Activated CD8-positive, alpha-beta T cell treated with anti-CD3 and anti-CD28 coated beads for 36 hours (primary cell): ENCODE data around the gene FN1. TPM values are rescaled to one million over a fixed set of nuclear protein-coding genes. Genes with fewer than 3 reads are reported as not detected.

ENCODE experiments used
- ATAC-seq: fragments of 200-7000 bp; cut with Tn5 transposase; one replicate; pipeline ENCODE4 v1.10.0; 2021; ENCODE audit warnings: mild to moderate bottlenecking, moderate library complexity
- CTCF ChIA-PET: fragments of 350-600 bp; sonication (Branson Sonifier 250); formaldehyde crosslinking; loops from one replicate; lab custom pipeline; 2021; ENCODE audit warnings: antibody characterized with exemption; lab: Charles Lee
- POLR2A ChIA-PET: fragments of 350-600 bp; sonication (Branson Sonifier 250); formaldehyde crosslinking; loops from one replicate; lab custom pipeline; 2021; ENCODE audit warnings: antibody characterized with exemption; lab: Charles Lee
- DNase-seq: peaks from one replicate; pipeline ENCODE4 v3.0.0-alpha.2; 2020
- H3K27ac Mint-ChIP-seq: one replicate; pipeline ENCODE4 v1.8.0; 2021; ENCODE audit warnings: mild to moderate bottlenecking, mixed read lengths
- H3K27me3 Mint-ChIP-seq: one replicate; pipeline ENCODE4 v1.8.0; 2021; ENCODE audit warnings: mixed read lengths
- H3K36me3 Mint-ChIP-seq: one replicate; pipeline ENCODE4 v1.8.0; 2021; ENCODE audit warnings: low read depth, mixed read lengths
- H3K4me1 Mint-ChIP-seq: one replicate; pipeline ENCODE4 v1.8.0; 2021; ENCODE audit warnings: low read depth, mixed read lengths
- H3K4me3 Mint-ChIP-seq: one replicate; pipeline ENCODE4 v1.8.0; 2021; ENCODE audit warnings: mild to moderate bottlenecking, moderate library complexity, mixed read lengths
- H3K9me3 Mint-ChIP-seq: one replicate; pipeline ENCODE4 v1.8.0; 2021; ENCODE audit warnings: mixed read lengths
- intact Hi-C: fragments of 100-400 bp; cut with micrococcal nuclease; formaldehyde crosslinking; loops from one replicate; pipeline ENCODE4 v1.10.0; 2022
- total RNA-seq, 2 experiments: library from RNA; stranded (reverse); gene quantifications; one replicate each; pipeline ENCODE4 v1.2.3, GENCODE V29; 2021
- TF ChIP-seq, protein P1 (sequence below): fragments of 200-600 bp; IDR thresholded peaks from one replicate; pipeline ENCODE4 v1.8.0; 2022; ENCODE audit warnings: antibody characterized with exemption, mild to moderate bottlenecking

The FN1 gene
- total RNA-seq, 2 experiments from 2014 or later, result 0.11 TPM; not detected in 1

DNA sequence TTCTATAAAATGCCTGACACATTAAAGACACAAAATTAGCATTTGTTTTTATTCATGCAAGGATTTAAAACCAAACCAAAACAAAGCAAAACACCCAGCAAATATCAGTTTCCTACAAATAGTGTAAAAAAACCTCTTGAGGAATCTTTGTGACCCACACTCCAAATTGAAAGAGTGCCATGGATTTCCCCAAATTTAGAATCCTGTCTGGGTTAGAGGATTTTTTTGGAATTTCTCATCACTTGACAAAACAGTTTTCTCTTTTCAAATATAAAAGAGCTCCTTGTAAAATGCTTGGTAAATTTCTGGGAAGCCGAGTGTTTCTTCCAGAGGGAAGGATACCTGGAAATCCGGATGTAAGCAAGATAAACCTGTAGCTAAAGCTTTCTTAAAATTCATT lies 1.7 kb upstream of the FN1 start:
- DNase-seq, result no peak
- Mint-ChIP-seq H3K27me3 (peaks cover 53% of the 10 kb centered on the region), H3K9me3 (no peaks in the 10 kb centered on the region), H3K36me3 (no peaks in the 10 kb centered on the region), H3K4me1 (peaks cover 16% of the 10 kb centered on the region), H3K4me3 (no peak overlapping the region), H3K27ac (no peak overlapping the region)
- TF ChIP-seq, protein P1, sequence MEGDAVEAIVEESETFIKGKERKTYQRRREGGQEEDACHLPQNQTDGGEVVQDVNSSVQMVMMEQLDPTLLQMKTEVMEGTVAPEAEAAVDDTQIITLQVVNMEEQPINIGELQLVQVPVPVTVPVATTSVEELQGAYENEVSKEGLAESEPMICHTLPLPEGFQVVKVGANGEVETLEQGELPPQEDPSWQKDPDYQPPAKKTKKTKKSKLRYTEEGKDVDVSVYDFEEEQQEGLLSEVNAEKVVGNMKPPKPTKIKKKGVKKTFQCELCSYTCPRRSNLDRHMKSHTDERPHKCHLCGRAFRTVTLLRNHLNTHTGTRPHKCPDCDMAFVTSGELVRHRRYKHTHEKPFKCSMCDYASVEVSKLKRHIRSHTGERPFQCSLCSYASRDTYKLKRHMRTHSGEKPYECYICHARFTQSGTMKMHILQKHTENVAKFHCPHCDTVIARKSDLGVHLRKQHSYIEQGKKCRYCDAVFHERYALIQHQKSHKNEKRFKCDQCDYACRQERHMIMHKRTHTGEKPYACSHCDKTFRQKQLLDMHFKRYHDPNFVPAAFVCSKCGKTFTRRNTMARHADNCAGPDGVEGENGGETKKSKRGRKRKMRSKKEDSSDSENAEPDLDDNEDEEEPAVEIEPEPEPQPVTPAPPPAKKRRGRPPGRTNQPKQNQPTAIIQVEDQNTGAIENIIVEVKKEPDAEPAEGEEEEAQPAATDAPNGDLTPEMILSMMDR, result no peak
- no peak for ATAC-seq
- POLR2A ChIA-PET, result no interaction called here
- intact Hi-C loops, result no loop called here
- CTCF ChIA-PET, result interaction anchor here (1.6 kb wide), 1 partner anchor 17 kb away, joined by 4 read pairs; no protein-coding TSS in a partner anchor

DNA sequence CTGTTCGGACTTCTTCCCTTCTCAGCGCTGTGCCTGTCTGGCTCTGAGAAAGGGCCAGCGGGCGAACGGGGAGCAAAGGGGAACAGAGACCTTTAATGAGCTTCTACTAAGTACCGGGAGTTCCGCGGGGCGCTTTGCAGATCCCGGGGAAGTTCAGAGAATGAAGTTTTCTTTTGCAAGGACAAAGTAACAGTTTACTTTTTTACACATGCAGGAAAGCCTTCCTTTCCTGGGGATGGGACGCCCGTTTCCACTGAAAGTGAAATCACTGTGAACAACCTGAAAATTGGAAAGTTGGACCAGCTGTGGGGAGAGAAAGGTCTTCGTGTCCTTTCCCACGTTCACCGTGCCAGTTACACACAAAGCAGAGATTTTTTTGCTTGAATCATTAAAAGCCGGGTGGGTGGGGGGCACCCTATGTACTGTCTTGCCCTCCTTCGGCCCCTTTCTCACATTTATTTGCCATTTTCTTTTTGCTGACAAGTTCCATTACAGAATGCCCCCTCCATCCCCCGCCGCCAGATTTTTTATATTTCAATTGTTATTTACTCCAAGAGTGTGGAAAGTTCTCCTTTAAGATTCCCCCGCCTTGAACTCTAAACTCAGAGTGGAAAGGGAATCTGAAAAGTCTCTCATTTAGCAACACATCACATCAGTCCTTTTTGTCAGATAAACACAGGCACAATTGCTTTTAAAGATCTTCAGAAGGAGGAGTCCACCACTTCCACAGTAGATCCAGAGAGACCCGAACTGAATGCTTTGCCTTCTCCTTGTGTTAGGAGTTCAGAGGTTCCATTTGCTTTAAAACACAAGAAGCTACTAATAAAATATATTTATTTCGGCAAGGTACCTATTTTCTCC lies 1.1 kb upstream of the FN1 start:
- no peak overlapping the region for H3K27ac Mint-ChIP-seq
- ATAC-seq (no peak), DNase-seq (no peak)
- TF ChIP-seq, protein P1, result no peak
- peak overlapping the region; percentile 75 for H3K4me3 Mint-ChIP-seq
- ChIA-PET CTCF (interaction anchor here (1.2 to 1.6 kb wide), 2 partner anchors 14 to 17 kb away, joined by 4 read pairs; no protein-coding TSS in a partner anchor), POLR2A (no interaction called here)
- peaks cover 16% of the 10 kb centered on the region for H3K4me1 Mint-ChIP-seq
- intact Hi-C loops, result no loop called here
- no peaks in the 10 kb centered on the region for H3K9me3 Mint-ChIP-seq
- no peaks in the 10 kb centered on the region for H3K36me3 Mint-ChIP-seq
- peaks cover 52% of the 10 kb centered on the region for H3K27me3 Mint-ChIP-seq

DNA sequence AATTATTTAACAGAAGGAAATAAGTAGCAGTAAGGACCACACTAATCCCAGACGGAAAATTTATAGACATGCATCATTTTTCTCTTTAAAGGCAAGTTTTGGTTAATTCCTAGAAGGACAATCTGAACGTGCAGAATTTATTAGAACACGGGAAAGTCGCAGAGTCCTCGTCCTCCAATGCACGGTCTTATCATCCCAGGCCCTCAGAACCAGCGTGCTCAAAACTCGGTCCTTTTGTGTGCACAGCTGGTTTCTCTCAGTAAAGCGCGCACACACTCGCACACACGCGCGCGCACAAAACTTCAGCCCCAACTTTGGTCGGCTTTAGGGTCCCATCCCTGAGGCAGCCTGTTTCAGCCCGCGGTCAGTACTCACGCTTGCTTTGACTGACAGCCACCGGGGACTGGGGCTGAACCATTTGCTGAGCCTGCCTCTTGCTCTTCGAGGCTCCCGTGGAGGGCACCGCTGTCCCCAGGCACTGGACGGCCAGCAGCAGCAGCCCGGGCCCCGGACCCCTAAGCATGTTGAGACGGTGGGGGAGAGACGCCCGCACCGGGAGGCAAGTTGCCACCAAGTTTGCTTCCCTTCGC lies 493 bp downstream of the FN1 start:
- H3K4me1 Mint-ChIP-seq, result peaks cover 16% of the 10 kb centered on the region
- no peaks in the 10 kb centered on the region for H3K9me3 Mint-ChIP-seq
- ATAC-seq, result peak; percentile 58
- TF ChIP-seq, protein P1, result no peak
- no peaks in the 10 kb centered on the region for H3K36me3 Mint-ChIP-seq
- H3K27ac Mint-ChIP-seq, result no peak overlapping the region
- DNase-seq, result peak; percentile 17
- peaks cover 62% of the 10 kb centered on the region for H3K27me3 Mint-ChIP-seq
- ChIA-PET POLR2A (no interaction called here), CTCF (no interaction called here)
- intact Hi-C loops, result no loop called here
- peak overlapping the region; percentile 45 for H3K4me3 Mint-ChIP-seq

DNA sequence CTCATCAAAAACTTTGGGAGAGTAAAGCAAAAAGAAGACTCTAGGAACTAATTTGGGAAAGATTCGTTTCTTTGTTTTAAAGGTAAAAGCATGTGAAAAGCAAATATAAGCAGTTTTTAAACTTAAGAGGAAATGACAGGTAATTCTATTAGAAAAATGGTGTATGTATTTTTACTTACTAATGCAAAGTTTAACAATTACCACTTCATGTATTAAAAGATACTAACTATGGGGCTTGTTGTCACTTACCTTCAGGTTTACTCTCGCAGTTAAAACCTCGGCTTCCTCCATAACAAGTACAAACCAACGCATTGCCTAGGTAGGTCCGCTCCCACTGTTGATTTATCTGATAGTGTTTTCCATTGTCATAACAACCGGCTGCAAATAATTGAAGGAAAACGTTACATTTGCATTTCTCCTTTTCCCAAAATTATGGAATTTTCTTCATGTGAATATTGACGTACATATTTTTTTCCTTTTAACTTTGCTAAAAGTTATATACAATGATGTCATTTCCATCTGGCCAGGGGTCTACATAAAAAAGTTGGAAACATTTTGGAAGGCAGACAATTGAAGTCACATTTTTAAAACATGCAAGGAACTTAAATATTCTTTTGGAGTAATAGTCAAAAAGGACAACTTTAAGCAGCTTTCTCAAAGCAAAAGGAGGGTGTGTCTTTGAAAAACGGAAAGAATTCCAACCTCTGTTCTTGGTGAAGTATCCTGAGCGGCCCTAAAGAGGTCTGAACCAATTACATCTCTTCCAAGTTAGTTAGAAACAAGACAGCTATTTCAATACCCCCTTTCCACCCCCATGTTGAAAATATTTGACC lies 1.2 kb downstream of the FN1 start:
- no peaks in the 10 kb centered on the region for H3K36me3 Mint-ChIP-seq
- ChIA-PET POLR2A (no interaction called here), CTCF (no interaction called here)

More for the DNA sequence above, 1.2 kb downstream of the FN1 start:
- no peak for ATAC-seq
- TF ChIP-seq, protein P1, result no peak
- Mint-ChIP-seq H3K27ac (no peak overlapping the region), H3K4me3 (peak overlapping the region; percentile 45), H3K4me1 (peaks cover 16% of the 10 kb centered on the region), H3K27me3 (peaks cover 60% of the 10 kb centered on the region), H3K9me3 (no peaks in the 10 kb centered on the region)
- intact Hi-C loops, result no loop called here
- DNase-seq, result no peak
